HTERT RPE-1 (cell line): ENCODE data around the gene RAB3C.

ENCODE experiments used
- in situ Hi-C: fragments of 300-500 bp; cut with MboI; formaldehyde crosslinking; loops from 4 replicates; pipeline ENCODE4 v1.14.3; 2020; ENCODE audit warnings: low sequenced_read_pairs

The RAB3C gene

GRCh38 chr5:58718269-58718978 lies 135.5 kb downstream of the RAB3C start:
- in situ Hi-C loops = no loop called here

GRCh38 chr5:58722160-58722559 lies 139.3 kb downstream of the RAB3C start:
- in situ Hi-C loops = no loop called here

DNA sequence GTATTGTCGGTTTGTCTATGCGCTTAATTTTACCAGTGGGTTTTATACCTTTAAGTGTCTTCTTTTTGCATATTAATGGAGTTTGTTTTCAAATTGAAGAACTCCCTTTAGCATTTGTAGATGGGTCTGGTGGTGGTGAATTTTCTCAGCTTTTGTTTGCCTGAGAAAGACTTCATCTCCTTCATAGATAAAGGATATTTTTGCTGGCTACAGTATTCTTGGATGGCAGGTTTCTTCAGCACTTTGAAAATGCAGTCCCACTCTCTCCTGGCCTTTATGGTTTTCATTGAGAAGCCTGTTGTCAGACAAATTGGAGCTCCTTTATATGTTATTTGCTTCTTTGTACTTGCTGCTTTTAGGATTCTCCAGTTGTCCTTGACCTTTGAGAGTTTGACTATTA lies 142.1 kb downstream of the RAB3C start:
- in situ Hi-C loops = no loop called here

DNA sequence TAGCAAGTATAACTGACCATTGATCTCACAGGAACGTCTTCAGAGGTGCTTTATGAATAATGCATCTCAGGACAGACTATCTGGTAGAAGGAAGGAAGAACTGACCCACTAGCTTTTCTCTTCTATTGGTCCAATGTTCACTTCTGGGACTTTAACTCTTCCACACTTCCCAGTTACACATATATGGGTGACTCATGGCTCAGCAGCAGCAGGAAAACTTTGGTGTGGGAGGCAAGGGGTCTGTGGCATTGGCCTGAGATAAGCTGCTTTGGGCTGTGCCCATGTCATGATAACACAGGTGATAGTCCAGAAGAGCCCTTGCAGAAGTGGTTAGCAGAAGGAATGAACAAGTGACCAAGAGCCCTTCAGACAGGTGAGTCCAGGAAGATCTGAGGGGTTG lies 148.8 kb downstream of the RAB3C start:
- in situ Hi-C loops = no loop called here

GRCh38 chr5:58735637-58736036 lies 152.8 kb downstream of the RAB3C start:
- in situ Hi-C loops = no loop called here

- in situ Hi-C loops = no loop called here
These were observed 153.3 kb downstream of the RAB3C start for GRCh38 chr5:58736214-58736613.

DNA sequence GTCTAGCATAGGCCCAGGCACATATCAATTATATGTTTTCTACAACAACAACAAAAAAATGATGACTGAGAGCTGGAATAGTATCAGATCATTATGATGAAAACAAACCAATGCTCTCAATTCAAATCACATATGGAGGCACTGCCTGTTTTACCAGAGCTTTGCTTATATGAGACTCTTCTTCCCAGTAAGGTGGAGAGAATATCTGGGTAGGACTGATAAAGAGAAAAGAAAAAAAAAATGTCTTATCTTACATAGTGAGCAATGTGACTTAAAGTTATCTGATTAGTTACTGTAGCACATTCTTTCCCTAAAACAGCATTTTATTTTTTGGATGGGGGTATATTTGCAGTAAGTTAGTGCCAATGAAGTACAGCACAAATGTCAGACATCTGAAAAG lies 154.8 kb downstream of the RAB3C start:
- in situ Hi-C loops = no loop called here

- in situ Hi-C loops = no loop called here
These were observed 155.5 kb downstream of the RAB3C start for GRCh38 chr5:58738336-58738735.

DNA sequence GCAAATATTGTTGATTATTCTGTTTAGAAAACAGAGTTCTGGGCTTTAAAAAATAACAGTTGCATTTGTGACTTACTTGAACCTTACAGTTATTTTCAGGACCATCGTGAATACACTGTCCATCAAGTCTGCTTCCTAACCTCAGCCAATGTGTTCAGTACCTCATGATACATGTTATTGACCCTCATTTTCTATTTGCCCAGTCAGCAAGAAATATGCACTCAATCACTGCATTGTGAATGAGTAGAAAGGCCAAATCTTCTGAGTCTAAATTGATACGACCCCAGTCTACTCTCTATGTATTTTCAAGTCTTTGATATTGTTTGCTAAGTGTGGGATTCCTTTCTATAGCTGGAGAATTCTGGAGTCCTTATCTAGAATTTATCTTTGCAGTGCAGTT lies 156.2 kb downstream of the RAB3C start:
- in situ Hi-C loops = no loop called here

- in situ Hi-C loops = no loop called here
These were observed 158.1 kb downstream of the RAB3C start for GRCh38 chr5:58740956-58741355.

DNA sequence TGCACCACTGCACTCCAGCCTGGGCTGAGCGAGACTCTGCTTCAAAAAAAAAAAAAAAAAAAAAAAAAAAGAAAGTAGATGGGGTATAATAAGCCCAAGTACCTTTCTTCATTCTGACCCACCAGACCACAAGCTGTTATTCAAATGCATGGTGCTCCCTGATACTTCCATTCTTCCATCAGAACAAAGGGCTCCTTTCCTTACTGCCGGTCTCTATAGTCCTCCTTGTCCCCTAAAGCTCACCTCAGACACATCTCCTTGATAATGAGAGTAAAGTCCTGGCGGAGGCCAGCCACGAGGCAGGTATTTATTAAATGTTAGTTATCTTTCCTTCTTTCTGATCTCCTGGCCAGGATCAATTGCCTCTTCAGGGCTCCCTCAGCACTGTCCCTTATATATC lies 162.5 kb downstream of the RAB3C start:
- in situ Hi-C loops = no loop called here

DNA sequence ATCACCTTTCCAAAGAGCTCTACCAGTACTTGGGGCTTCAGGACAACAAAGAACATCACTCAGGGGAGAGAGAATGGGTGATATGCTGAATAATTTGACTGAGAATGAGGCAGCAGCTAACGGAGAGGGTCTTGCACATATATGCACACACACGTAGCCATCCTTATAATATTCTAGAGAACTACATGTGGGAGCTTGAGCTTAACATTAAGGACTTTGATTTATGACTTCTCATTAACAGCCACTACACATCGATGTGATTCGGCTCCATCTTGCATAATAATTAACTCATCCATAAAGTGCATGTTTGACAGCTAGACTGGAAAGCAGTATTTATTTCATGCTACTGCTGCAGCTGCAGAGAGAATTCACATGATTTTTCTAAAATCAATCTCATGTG lies 163.4 kb downstream of the RAB3C start:
- in situ Hi-C loops = no loop called here

DNA sequence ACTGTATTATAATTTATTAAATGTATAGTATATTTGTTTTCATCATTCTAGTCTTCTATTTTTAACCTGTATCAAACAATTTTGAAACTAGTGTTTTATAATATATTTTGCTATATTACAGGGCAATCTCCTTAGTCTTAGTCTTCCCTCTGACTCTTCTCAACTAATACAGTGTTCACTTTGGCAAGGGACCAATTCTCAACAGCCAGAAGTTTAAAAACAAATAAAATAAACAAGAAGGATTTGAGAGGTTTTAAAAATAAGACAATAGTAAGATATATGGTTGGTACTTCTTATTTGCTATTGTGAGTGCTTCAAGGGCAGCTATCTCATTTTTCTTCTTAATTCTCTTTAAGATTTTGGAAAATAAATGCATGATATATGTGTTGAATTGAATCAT lies 167.2 kb downstream of the RAB3C start:
- in situ Hi-C loops = no loop called here

GRCh38 chr5:58751222-58751837 lies 168.5 kb downstream of the RAB3C start:
- in situ Hi-C loops = no loop called here

GRCh38 chr5:58752104-58752503 lies 169.2 kb downstream of the RAB3C start:
- in situ Hi-C loops = no loop called here

GRCh38 chr5:58753446-58753845 lies 170.6 kb downstream of the RAB3C start:
- in situ Hi-C loops = no loop called here

GRCh38 chr5:58754250-58754649 lies 171.4 kb downstream of the RAB3C start:
- in situ Hi-C loops = no loop called here

DNA sequence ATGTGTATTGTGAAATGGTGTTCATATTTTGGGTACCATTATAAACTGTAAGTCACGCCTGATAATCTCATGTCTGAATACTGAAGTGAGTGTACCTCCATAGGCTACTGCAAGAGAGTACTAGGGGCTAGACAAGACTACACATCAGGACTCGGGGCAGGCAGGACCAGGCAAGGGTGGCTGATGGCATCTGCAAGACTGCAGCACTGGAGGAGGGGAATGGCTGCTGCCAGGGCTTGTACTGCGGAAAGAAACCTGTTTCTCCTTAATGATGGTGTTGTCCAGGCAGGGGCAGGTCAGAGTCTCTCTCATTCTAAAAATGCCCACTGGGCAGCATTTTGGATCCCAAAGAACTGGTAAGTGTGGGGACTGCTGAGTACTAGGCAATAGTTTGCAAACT lies 172.5 kb downstream of the RAB3C start:
- in situ Hi-C loops = no loop called here

DNA sequence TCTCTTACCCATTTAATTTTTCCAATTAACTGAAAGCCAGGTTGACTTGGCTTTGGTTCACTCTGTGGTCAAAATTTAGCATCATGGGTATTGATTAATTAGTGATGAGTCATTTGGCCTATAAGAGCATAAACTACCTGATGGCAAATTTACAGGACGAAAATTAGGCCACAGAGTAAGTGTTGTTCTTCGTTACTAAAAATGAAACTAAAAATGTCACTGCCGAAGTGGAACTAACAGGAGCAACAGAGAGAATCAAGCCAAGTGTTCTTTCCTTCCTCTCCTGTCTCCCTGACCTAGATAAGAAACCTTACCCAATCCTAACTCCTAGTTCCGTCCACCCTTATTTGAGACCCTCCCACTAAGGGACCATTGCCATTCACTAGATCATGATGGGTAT lies 176.9 kb downstream of the RAB3C start:
- in situ Hi-C loops = no loop called here

- in situ Hi-C loops = no loop called here
These were observed 177.3 kb downstream of the RAB3C start for GRCh38 chr5:58760222-58760621.

GRCh38 chr5:58761407-58761806 lies 178.5 kb downstream of the RAB3C start:
- in situ Hi-C loops = no loop called here

DNA sequence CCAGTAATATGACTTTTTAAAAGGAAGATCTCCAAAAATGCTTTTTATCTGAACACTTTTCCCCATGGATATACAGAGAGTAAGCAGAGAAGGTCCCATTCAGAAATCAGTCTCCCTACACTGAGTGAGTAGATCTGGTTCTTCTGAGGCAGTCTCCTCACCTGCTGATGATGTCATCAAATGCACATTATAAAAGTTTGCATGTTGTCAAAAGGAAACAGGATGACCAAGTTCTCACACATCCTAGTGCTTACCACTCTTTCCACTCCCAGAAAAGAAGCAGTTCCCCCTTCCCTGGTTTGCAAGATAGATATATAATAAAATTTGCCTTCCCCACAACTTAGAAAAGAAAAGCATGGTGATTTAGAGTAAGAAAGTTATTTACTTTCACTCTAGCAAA lies 180.5 kb downstream of the RAB3C start:
- in situ Hi-C loops = no loop called here

DNA sequence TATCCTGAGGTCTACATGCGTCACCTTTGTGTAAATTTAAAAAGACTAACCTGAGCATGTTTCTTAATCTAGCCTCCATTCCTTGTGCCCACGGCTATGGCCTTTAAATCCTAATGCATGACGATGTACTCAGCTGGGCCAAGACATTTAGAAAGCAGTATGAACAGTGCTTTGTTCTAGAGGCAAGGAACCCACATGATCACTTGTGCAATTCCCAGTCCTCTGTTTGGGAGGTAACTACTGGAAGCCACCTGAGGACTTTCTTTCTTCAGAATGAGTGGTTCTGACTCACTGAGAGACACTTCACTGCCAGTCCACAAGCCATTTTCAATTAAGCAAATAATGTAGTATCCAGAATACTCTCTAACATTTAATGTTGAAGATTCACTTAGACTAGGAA lies 181.3 kb downstream of the RAB3C start:
- in situ Hi-C loops = no loop called here
